PC-9 (cell line): ENCODE results near the gene PRUNE2. TPM values are rescaled to one million over a fixed set of nuclear protein-coding genes. Genes with fewer than 3 reads are reported as not detected.

Experiments used
- BruUV-seq: library from RNA; stranded (reverse); fragments of 400-500 nt; replicated peaks from 2 replicates; lab custom pipeline; 2021; lab: Mats Ljungman, UMichigan
- CTCF ChIA-PET: fragments of 300-600 bp; sonication (Branson Sonifier 250); formaldehyde crosslinking; loops from one replicate; lab custom pipeline; 2022; ENCODE audit warnings: antibody characterized with exemption; lab: Charles Lee
- POLR2A ChIA-PET: fragments of 300-600 bp; sonication (Branson Sonifier 250); formaldehyde crosslinking; loops from one replicate; lab custom pipeline; 2022; ENCODE audit warnings: antibody characterized with exemption; ENCODE audit not compliant: unreplicated experiment; lab: Charles Lee
- DNase-seq, 2 experiments: peaks; one replicate each; pipeline versions ENCODE4 v3.0.0 to v3.0.0-alpha.2; 2015 to 2022; ENCODE audit warnings: mixed read lengths in 1 of 2
- H2AFZ ChIP-seq: fragments of 200-600 bp; sonication (generic); 2 replicates; pipeline ENCODE4 v1.8.1; 2017; ENCODE audit warnings: antibody characterized with exemption
- H3F3A ChIP-seq: fragments of 200-600 bp; sonication (generic); 2 replicates; pipeline ENCODE4 v1.8.1; 2017; ENCODE audit warnings: antibody characterized with exemption, mild to moderate bottlenecking, low read depth; ENCODE audit not compliant: insufficient read depth
- H3K27ac ChIP-seq: fragments of 200-600 bp; sonication (generic); 2 replicates; pipeline ENCODE4 v1.6.1; 2016; ENCODE audit warnings: mixed run types
- H3K27me3 ChIP-seq: fragments of 200-600 bp; sonication (generic); 2 replicates; pipeline ENCODE4 v1.6.1; 2016; ENCODE audit warnings: low read depth, mixed run types; ENCODE audit not compliant: insufficient read depth
- H3K36me3 ChIP-seq: fragments of 200-600 bp; sonication (generic); 2 replicates; pipeline ENCODE4 v1.6.1; 2016; ENCODE audit warnings: low read depth, mixed run types
- H3K4me1 ChIP-seq: fragments of 200-600 bp; sonication (generic); replicated peaks from 2 replicates; pipeline ENCODE4 v1.6.1; 2016; ENCODE audit warnings: mixed run types; ENCODE audit not compliant: insufficient read depth
- H3K4me2 ChIP-seq: fragments of 200-600 bp; sonication (generic); 2 replicates; pipeline ENCODE4 v1.6.1; 2017; ENCODE audit warnings: mixed run types
- H3K4me3 ChIP-seq: fragments of 200-600 bp; sonication (generic); 2 replicates; pipeline ENCODE4 v1.6.1; 2016; ENCODE audit warnings: mixed run types
- H3K79me2 ChIP-seq: fragments of 200-600 bp; sonication (generic); 2 replicates; pipeline ENCODE4 v1.6.1; 2017; ENCODE audit warnings: low read depth, mixed run types
- H3K9me2 ChIP-seq: fragments of 200-600 bp; sonication (generic); 2 replicates; pipeline ENCODE4 v1.8.1; 2017; ENCODE audit warnings: mild to moderate bottlenecking; ENCODE audit not compliant: insufficient read depth
- H3K9me3 ChIP-seq: fragments of 200-600 bp; sonication (generic); 2 replicates; pipeline ENCODE4 v1.8.1; 2016; ENCODE audit warnings: low read depth; ENCODE audit not compliant: insufficient read depth
- H4K20me1 ChIP-seq: fragments of 200-600 bp; sonication (generic); 2 replicates; pipeline ENCODE4 v1.8.1; 2017; ENCODE audit not compliant: insufficient read depth
- EZH2 ChIP-seq: fragments of 200-600 bp; sonication (generic); IDR thresholded peaks from 2 replicates; pipeline ENCODE4 v1.8.0; 2017; ENCODE audit warnings: antibody characterized with exemption, low read depth
- intact Hi-C: fragments of 100-400 bp; cut with micrococcal nuclease; formaldehyde crosslinking; loops from one replicate; pipeline ENCODE4 v1.10.0; 2022; ENCODE audit not compliant: unreplicated experiment
- total RNA-seq: library from RNA; stranded (reverse); gene quantifications from 2 replicates; pipeline ENCODE4 v1.2.3, GENCODE V29; 2021
- TF ChIP-seq, protein P1 (sequence below): fragments of 200-600 bp; sonication (generic); conservative IDR thresholded peaks from 2 replicates; pipeline ENCODE4 v1.6.1; 2017; ENCODE audit warnings: mixed run types, antibody characterized with exemption, mild to moderate bottlenecking, moderate library complexity

PRUNE2 gene
- total RNA-seq, 1 experiment from 2014 or later = 0.20 TPM

DNA sequence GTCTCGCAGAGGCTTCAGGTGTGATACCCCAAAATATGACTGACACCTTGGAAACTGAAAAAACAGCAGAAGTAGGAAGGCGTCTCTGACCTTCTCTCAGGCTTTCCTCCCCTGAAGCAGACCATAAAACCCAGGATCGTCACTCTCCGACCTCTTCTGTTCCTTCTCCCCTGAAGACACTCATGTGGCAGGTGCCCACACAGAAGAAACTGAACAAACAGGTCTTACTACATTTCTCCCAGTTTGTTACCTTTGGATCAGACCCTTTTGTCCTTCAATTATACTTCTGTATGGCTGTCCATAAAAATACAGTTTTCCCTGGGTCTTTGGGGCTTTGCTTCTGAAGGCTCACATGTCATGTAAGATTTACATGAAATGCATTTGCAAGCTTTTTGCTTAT is 10.3 kb upstream of the PRUNE2 start:
- Histone ChIP-seq H3K4me2 (peak overlapping the region; percentile 31; the same call in 1 of the 2 replicates), H3K79me2 (no peaks in the 10 kb centered on the region), H3K36me3 (no peaks in the 10 kb centered on the region), H3F3A (no peaks in the 10 kb centered on the region), H3K27ac (no peak overlapping the region), H4K20me1 (no peaks in the 10 kb centered on the region), H3K4me3 (no peak overlapping the region), H3K9me2 (no peaks in the 10 kb centered on the region), H3K9me3 (no peaks in the 10 kb centered on the region), H3K4me1 (peaks cover 24% of the 10 kb centered on the region; the same call in 1 of the 2 replicates), H3K27me3 (peaks cover 45% of the 10 kb centered on the region), H2AFZ (no peak overlapping the region)
- intact Hi-C loops = no loop called here
- POLR2A ChIA-PET = no interaction called here
- DNase-seq = peak in 1 of 2 experiments; percentile 61
- TF ChIP-seq EZH2 = no peak
- TF ChIP-seq, protein P1, sequence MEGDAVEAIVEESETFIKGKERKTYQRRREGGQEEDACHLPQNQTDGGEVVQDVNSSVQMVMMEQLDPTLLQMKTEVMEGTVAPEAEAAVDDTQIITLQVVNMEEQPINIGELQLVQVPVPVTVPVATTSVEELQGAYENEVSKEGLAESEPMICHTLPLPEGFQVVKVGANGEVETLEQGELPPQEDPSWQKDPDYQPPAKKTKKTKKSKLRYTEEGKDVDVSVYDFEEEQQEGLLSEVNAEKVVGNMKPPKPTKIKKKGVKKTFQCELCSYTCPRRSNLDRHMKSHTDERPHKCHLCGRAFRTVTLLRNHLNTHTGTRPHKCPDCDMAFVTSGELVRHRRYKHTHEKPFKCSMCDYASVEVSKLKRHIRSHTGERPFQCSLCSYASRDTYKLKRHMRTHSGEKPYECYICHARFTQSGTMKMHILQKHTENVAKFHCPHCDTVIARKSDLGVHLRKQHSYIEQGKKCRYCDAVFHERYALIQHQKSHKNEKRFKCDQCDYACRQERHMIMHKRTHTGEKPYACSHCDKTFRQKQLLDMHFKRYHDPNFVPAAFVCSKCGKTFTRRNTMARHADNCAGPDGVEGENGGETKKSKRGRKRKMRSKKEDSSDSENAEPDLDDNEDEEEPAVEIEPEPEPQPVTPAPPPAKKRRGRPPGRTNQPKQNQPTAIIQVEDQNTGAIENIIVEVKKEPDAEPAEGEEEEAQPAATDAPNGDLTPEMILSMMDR = no peak
- BruUV-seq = no TSS peak
- CTCF ChIA-PET = no interaction called here

DNA sequence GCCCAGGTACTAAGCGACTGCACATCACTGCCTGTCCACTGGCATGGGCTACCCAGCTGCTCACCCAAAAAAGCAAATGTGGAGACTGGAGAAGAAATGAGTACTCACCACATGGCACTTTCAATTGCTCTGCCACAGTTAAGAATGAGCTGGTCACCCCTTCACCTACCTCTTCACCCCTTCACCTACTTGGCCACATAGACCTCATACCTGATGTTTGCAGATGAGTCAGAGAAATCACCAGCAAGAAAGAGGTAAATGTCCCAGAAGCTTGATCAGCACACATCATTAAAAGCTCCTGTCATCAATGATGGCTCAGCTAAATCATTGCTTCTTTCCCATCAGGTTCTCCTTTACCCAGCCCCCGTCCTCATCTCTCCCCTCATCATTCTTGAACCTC is 7.6 kb upstream of the PRUNE2 start:
- BruUV-seq = no TSS peak
- Histone ChIP-seq H3K4me3 (no peak overlapping the region), H4K20me1 (no peaks in the 10 kb centered on the region), H3K27me3 (peaks cover 35% of the 10 kb centered on the region), H3K36me3 (no peaks in the 10 kb centered on the region), H2AFZ (no peak overlapping the region), H3K9me3 (no peaks in the 10 kb centered on the region), H3K4me2 (0 out of 2 replicates have a peak overlapping the region, but pooled peaks have one; percentile 13), H3K79me2 (no peaks in the 10 kb centered on the region), H3K27ac (no peak overlapping the region), H3K9me2 (no peaks in the 10 kb centered on the region), H3K4me1 (peaks cover 24% of the 10 kb centered on the region; the same call in 1 of the 2 replicates), H3F3A (no peaks in the 10 kb centered on the region)
- peak in 1 of 2 experiments; percentile 56 for DNase-seq
- ChIA-PET CTCF (no interaction called here), POLR2A (no interaction called here)
- TF ChIP-seq, protein P1 = no peak
- TF ChIP-seq EZH2 = no peak
- intact Hi-C loops = no loop called here

DNA sequence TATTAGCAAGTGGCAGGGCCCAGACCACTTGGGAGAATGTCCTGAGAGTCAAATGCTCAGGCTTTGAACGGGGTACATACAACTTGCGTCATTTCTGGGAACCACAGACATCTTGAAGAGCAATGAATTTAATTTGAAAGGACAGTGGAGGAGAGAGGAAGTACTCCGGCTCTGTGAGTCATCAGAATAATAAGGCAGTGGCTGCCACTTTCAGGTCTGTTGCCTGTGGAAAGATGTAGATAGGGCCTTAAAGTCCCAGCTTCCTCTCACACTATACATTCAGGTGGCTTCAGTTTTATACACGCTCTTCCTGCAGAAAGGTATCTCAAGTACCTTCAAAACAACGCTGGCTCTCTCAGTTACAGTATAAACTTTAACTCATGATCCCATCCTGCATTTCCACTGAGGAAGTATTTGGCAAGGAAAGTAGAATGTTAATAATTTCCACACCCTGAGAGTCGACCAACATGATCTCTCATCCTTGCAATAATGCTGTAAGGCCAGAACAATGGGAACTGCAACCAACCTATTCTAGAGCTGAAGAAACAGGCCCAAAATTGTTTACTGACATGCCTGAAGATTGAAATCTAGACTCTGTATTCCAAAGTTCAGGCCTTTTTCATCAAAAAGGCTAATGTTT is 6.8 kb upstream of the PRUNE2 start:
- CTCF ChIA-PET = no interaction called here
- H3F3A ChIP-seq = no peaks in the 10 kb centered on the region
- no peak for TF ChIP-seq EZH2
- TF ChIP-seq, protein P1 = no peak

More for the DNA sequence above, 6.8 kb upstream of the PRUNE2 start:
- Histone ChIP-seq H3K4me1 (peaks cover 24% of the 10 kb centered on the region; the same call in 1 of the 2 replicates), H3K4me3 (no peak overlapping the region), H2AFZ (no peak overlapping the region), H3K27ac (no peak overlapping the region; the same call in 1 of the 2 replicates), H3K27me3 (peaks cover 35% of the 10 kb centered on the region; the same call in 1 of the 2 replicates), H4K20me1 (no peaks in the 10 kb centered on the region), H3K79me2 (no peaks in the 10 kb centered on the region), H3K9me3 (no peaks in the 10 kb centered on the region), H3K4me2 (0 out of 2 replicates have a peak overlapping the region, but pooled peaks have one; percentile 9), H3K9me2 (no peaks in the 10 kb centered on the region), H3K36me3 (no peaks in the 10 kb centered on the region)
- POLR2A ChIA-PET = no interaction called here
- intact Hi-C loops = no loop called here
- DNase-seq = peak in 1 of 2 experiments; percentile 38
- no TSS peak for BruUV-seq
